KMS-11 (cell line): ENCODE data around the gene TIPIN.
A peak's percentile ranks its signal among the peaks of the same experiment; 100 is the strongest.

Source experiments
- H2AFZ ChIP-seq: fragments of 200-600 bp; sonication (generic); 2 replicates; pipeline ENCODE4 v1.6.1; 2016; ENCODE audit warnings: antibody characterized with exemption, mixed run types, low read depth
- H3K27ac ChIP-seq: fragments of 200-600 bp; sonication (generic); 2 replicates; pipeline ENCODE4 v1.6.1; 2016; ENCODE audit warnings: mild to moderate bottlenecking, mixed run types
- H3K27me3 ChIP-seq: fragments of 200-600 bp; sonication (generic); 2 replicates; pipeline ENCODE4 v1.6.1; 2017; ENCODE audit warnings: mild to moderate bottlenecking, low read depth, mixed run types, moderate library complexity; ENCODE audit not compliant: insufficient read depth
- H3K36me3 ChIP-seq: fragments of 200-600 bp; sonication (generic); 2 replicates; pipeline ENCODE4 v1.6.1; 2017; ENCODE audit warnings: mild to moderate bottlenecking, mixed run types; ENCODE audit not compliant: insufficient read depth
- H3K4me1 ChIP-seq: fragments of 200-600 bp; sonication (generic); 2 replicates; pipeline ENCODE4 v1.6.1; 2016; ENCODE audit warnings: mild to moderate bottlenecking, low read depth, mixed run types; ENCODE audit not compliant: poor library complexity, severe bottlenecking
- H3K4me2 ChIP-seq: fragments of 200-600 bp; sonication (generic); 2 replicates; pipeline ENCODE4 v1.7.0; 2016; ENCODE audit warnings: mild to moderate bottlenecking, mixed run types
- H3K4me3 ChIP-seq: fragments of 200-600 bp; sonication (generic); IDR thresholded peaks from 2 replicates; pipeline ENCODE4 v1.6.1; 2017; ENCODE audit warnings: low read depth, low read length, mixed read lengths; ENCODE audit not compliant: insufficient read depth
- H3K79me2 ChIP-seq: fragments of 200-600 bp; sonication (generic); 2 replicates; pipeline ENCODE4 v1.6.1; 2016; ENCODE audit warnings: low read depth, mixed run types; ENCODE audit not compliant: insufficient read depth
- H3K9ac ChIP-seq: fragments of 200-600 bp; sonication (generic); 2 replicates; pipeline ENCODE4 v1.6.1; 2016; ENCODE audit warnings: mild to moderate bottlenecking, mixed run types
- H4K20me1 ChIP-seq: fragments of 200-600 bp; sonication (generic); 2 replicates; pipeline ENCODE4 v1.6.1; 2016; ENCODE audit warnings: mild to moderate bottlenecking, mixed run types; ENCODE audit not compliant: insufficient read depth
- TF ChIP-seq, protein P1 (sequence below): fragments of 200-600 bp; sonication (generic); conservative IDR thresholded peaks from 2 replicates; pipeline ENCODE4 v1.6.1; 2017; ENCODE audit warnings: low read depth, mild to moderate bottlenecking, antibody characterized with exemption, low read length, moderate library complexity, mixed read lengths

The TIPIN gene

DNA sequence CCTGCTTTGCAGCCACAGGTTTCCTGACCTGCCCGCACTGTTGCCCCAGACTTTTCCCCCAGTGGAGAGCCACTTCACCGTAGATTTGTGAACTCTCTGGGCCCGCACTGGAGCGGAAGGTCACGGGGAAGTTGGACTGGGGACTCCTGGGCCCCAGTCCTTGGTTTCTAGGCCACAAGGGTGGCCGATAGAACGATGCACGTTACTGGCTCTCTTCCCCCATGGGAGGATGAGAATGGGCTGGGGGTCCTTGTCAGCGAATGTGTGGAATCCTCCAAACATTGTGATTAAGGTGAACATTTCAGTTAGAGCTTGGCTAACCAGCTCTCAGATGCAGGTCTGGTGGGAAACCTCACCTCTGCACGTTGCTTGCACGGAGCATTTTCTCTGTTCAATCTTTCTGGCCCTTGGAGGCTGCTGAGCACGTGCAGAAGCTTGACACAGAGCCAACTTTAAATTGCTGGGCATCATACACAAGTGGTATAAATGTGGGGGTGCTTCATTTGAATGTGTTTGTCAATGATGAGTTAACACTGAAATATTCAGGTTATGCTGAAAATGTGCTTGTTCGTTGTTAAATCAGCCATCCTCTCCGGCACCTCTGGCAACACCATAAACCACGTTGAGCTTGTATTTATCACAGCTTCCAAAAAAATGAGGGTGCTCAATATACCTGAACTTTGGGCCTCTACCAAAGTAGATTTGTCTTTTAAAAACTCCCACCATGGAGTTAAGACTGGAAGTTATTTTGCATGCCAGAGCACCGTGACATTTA lies 62.1 kb downstream of the TIPIN start:
- TF ChIP-seq, protein P1, sequence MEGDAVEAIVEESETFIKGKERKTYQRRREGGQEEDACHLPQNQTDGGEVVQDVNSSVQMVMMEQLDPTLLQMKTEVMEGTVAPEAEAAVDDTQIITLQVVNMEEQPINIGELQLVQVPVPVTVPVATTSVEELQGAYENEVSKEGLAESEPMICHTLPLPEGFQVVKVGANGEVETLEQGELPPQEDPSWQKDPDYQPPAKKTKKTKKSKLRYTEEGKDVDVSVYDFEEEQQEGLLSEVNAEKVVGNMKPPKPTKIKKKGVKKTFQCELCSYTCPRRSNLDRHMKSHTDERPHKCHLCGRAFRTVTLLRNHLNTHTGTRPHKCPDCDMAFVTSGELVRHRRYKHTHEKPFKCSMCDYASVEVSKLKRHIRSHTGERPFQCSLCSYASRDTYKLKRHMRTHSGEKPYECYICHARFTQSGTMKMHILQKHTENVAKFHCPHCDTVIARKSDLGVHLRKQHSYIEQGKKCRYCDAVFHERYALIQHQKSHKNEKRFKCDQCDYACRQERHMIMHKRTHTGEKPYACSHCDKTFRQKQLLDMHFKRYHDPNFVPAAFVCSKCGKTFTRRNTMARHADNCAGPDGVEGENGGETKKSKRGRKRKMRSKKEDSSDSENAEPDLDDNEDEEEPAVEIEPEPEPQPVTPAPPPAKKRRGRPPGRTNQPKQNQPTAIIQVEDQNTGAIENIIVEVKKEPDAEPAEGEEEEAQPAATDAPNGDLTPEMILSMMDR, result no peak

DNA sequence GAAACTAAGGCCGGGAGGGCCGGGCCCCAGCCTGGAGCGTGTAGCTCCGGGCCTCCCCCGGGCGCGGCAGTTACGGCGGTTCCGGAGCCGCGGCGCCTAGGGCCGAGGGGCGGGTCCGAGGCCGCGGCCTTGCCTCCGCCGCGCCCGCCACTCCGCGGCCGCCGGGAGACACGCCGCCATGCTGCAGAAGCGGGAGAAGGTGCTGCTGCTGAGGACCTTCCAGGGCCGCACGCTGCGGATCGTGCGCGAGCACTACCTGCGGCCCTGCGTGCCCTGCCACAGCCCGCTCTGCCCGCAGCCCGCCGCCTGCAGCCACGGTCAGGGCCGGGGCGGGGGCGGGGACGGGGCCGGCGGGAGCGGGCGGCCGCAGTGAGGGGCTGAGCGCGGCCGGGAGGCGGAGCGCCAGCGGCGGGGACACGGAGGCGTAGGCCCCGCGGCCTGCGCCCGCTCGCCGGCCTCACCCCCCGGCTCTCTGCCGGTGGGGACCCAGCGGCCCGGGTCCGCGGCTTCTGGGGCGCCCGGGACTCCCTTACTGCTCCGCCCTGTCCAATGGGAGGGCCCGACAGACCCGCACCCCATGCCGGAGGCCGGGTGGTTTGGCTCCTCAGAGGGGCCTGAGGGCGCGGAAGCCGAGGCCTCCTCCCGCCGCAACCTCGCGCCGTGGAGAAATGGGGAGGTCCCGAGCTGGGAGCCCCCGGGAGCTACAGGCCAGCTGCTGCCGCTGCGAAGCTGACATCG lies 62.9 kb downstream of the TIPIN start, which contains the start of gene DIS3L:
Gene DIS3L (plus strand): TSS at position 150 of the 738 bp plus-strand sequence. CDS start 29 bp downstream, at position 179.
- Histone ChIP-seq H3K36me3 (no peaks in the 10 kb centered on the region), H3K9ac (peak within 1 kb of the TSS; percentile 93), H3K4me1 (peaks cover 25% of the 10 kb centered on the region), H3K27ac (peak within 1 kb of the TSS; percentile 91), H2AFZ (peak within 1 kb of the TSS; percentile 90), H3K4me3 (no peak within 1 kb of the TSS), H3K4me2 (peak within 1 kb of the TSS; percentile 89), H3K27me3 (no peaks in the 10 kb centered on the region), H4K20me1 (no peaks in the 10 kb centered on the region), H3K79me2 (peaks cover 28% of the 10 kb centered on the region)
- TF ChIP-seq, protein P1, result no peak

More for the DNA sequence above, 62.1 kb downstream of the TIPIN start:
- Histone ChIP-seq H4K20me1 (no peaks in the 10 kb centered on the region), H2AFZ (peak overlapping the region; percentile 63), H3K4me1 (peaks cover 25% of the 10 kb centered on the region), H3K79me2 (peaks cover 28% of the 10 kb centered on the region), H3K9ac (peak overlapping the region; percentile 93), H3K36me3 (no peaks in the 10 kb centered on the region), H3K27me3 (no peaks in the 10 kb centered on the region), H3K4me3 (no peak overlapping the region), H3K4me2 (peak overlapping the region; percentile 89), H3K27ac (peak overlapping the region; percentile 91)

DNA sequence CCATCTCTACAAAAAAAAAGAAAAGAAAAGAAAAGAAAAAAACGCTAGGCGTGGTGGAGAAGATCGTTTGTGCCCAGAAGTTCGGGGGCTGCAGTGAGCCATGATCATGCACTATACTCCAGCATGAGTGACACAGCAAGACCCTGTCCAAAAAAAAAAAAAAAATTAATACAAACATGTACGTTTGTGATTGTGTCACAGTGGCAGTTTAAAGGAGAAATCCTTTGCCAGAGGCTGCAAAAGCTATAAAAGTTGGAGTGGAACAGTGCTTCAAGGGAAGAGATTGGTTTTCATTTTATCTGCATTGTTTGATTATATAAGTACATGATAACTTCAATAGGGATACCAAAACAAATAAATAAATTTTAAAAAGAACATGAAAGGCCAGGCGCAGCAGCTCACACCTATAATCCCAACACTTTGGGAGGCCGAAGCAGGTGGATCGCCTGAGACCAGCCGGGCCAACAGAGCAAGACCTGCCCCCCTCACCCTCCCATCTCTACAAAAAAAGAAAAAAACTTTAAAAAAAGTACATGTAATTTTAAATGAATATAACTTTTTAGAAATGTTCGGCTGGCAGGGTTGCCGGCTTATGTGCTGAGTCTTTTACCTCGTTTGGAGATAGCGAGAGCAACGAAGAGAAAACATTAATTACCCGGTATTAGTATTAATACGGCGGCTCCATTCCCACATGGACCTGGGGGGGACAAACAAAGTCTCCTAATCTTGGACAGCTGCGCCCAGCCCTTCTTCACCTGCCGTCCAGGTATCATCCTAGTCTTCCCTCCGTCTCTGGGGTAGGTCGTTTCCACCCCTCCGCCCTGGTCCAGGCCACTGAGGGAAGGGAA lies 63.7 kb downstream of the TIPIN start:
- Histone ChIP-seq H3K4me1 (peaks cover 25% of the 10 kb centered on the region), H3K9ac (peak overlapping the region; percentile 93), H3K27ac (peak overlapping the region; percentile 91), H3K79me2 (peaks cover 28% of the 10 kb centered on the region), H3K4me3 (no peak overlapping the region), H3K36me3 (no peaks in the 10 kb centered on the region), H3K27me3 (no peaks in the 10 kb centered on the region), H3K4me2 (peak overlapping the region; percentile 72), H4K20me1 (no peaks in the 10 kb centered on the region), H2AFZ (peak overlapping the region; percentile 90)
- TF ChIP-seq, protein P1, result no peak

DNA sequence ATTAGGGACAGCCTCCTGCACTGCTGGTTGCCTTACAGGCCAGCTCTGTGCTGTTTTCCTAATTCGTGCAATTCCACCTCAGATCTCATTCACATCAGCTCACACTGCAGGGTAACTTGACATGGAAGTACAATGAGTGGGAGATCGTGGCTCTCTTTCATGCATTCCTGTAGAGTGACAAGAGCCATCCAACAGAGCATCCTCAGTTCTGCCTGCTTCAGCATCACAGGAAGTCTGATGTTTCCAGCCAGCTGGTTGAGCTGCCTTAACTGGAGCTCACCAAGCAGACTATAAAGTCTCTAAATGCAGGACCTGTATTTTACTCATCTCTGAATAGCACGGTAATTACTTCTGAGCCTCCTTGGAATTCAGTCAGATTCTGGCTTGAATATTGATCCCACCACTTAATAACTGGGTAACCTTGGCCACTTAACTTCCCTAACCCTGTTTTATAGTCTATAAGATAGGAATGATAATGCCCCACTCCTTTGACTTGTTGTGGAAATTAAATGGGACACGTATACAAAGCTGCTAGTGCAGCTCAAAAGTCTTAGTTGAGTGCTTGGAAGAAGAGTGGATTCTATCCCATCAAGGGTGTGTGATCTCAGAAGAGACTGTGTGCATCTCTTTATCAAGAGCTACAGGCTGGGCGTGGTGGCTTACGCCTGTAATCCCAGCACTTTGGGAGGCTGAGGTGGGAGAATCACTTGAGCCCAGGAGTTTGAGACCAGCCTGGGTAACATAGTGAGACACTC lies 64.5 kb downstream of the TIPIN start:
- Histone ChIP-seq H3K4me2 (peak overlapping the region; percentile 72), H2AFZ (peak overlapping the region; percentile 90; the same call in 1 of the 2 replicates), H3K27ac (peak overlapping the region; percentile 91; the same call in 1 of the 2 replicates), H3K36me3 (no peaks in the 10 kb centered on the region), H3K4me1 (peaks cover 25% of the 10 kb centered on the region), H3K79me2 (peaks cover 23% of the 10 kb centered on the region), H4K20me1 (no peaks in the 10 kb centered on the region), H3K9ac (peak overlapping the region; percentile 93; the same call in 1 of the 2 replicates), H3K4me3 (no peak overlapping the region), H3K27me3 (no peaks in the 10 kb centered on the region)
- TF ChIP-seq, protein P1, result no peak
